Esophagus squamous epithelium (tissue), 5 donors: ENCODE measurements around the gene NHSL2. TPM values are rescaled to one million over a fixed set of nuclear protein-coding genes. Genes with fewer than 3 reads are reported as not detected.
A peak's percentile ranks its signal among the peaks of the same experiment; 100 is the strongest.

Experiments
- DNase-seq: peaks from one replicate; lab custom pipeline; 2025; lab: John Stamatoyannopoulos, UW
- H3K27ac ChIP-seq, 4 donors: fragments of 200-600 bp; sonication (generic); one replicate each; pipeline ENCODE4 v1.5.1; 2016 to 2019; ENCODE audit warnings: mild to moderate bottlenecking in 1 of 4
- H3K27me3 ChIP-seq, 4 donors: fragments of 200-600 bp; sonication (generic); 1 replicate in 3 of 4; 2 replicates in 1 of 4; pipeline versions ENCODE4 v1.5.1 to v1.6.0; 2017 to 2021; ENCODE audit warnings: antibody characterized with exemption in 1 of 4
- H3K36me3 ChIP-seq, 3 donors: fragments of 200-600 bp; sonication (generic); one replicate each; pipeline ENCODE4 v1.5.1; 2016 to 2019
- H3K4me1 ChIP-seq, 3 donors: fragments of 200-600 bp; sonication (generic); one replicate each; pipeline ENCODE4 v1.5.1; 2017 to 2019
- H3K4me3 ChIP-seq, 4 donors: fragments of 200-600 bp; sonication (generic); 1 replicate in 3 of 4; 2 replicates in 1 of 4; pipeline ENCODE4 v1.5.1; 2016 to 2019; ENCODE audit warnings: mild to moderate bottlenecking in 2 of 4, moderate library complexity in 1 of 4
- H3K9me3 ChIP-seq, 3 donors: fragments of 200-600 bp; sonication (generic); one replicate each; pipeline ENCODE4 v1.5.1; 2016 to 2019
- CTCF ChIP-seq, 6 experiments: fragments of 450-650 bp in 4 of 6; fragments of 200-600 bp in 2 of 6; sonication (generic) in 2 of 6; IDR thresholded peaks; one replicate each; pipeline ENCODE4 v1.5.1; 2016 to 2019; ENCODE audit warnings: antibody characterized with exemption in 6 of 6, mild to moderate bottlenecking in 4 of 6, moderate library complexity in 4 of 6
- POLR2A ChIP-seq, 4 donors: fragments of 450-650 bp; IDR thresholded peaks; one replicate each; pipeline ENCODE4 v1.6.1; 2017; ENCODE audit warnings: antibody characterized with exemption in 4 of 4, mild to moderate bottlenecking in 4 of 4, moderate library complexity in 3 of 4
- WGBS, 2 donors: methylation state at CpG; one replicate each; pipeline ENCODE4 v1.1.5; 2018; 5-methylcytosine and 5-hydroxymethylcytosine counted together
- intact Hi-C: fragments of 100-400 bp; cut with DNase I; formaldehyde crosslinking; loops from one replicate; pipeline ENCODE4 v1.15.0; 2022
- total RNA-seq, 4 donors: library from RNA; depleted of rRNA; stranded (reverse); fragments of >200 nt; gene quantifications; one replicate each; pipeline ENCODE4 v1.1.0, GENCODE V29; 2016
- donor health status: DM: yes; HTN: yes; CAD: no.

Gene NHSL2
- total RNA-seq, 4 donors from 2014 or later, result 0.23 to 7.1 (median 1.6) TPM

GRCh38 chrX:72041176-72041575, 130.5 kb downstream of the NHSL2 start:
- TF ChIP-seq POLR2A (IDR thresholded peaks at IDR 0.05) (no peak), CTCF (IDR thresholded peaks at IDR 0.05) (no peak)
- DNase-seq, result no peak
- Histone ChIP-seq H3K4me1 (peaks cover 4 to 31% (median 5%) of the 10 kb centered on the region in 3 donors), H3K27me3 (no peaks in the 10 kb centered on the region), H3K36me3 (no peaks in the 10 kb centered on the region), H3K4me3 (no peak overlapping the region), H3K27ac (peak overlapping the region in 3 of 4 donors; percentile 21 to 76 (median 72)), H3K9me3 (no peaks in the 10 kb centered on the region)
- WGBS, 2 donors, result 61 to 91% methylated on average over 6 of the region's 6 CpGs
- intact Hi-C loops, result no loop called here

DNA sequence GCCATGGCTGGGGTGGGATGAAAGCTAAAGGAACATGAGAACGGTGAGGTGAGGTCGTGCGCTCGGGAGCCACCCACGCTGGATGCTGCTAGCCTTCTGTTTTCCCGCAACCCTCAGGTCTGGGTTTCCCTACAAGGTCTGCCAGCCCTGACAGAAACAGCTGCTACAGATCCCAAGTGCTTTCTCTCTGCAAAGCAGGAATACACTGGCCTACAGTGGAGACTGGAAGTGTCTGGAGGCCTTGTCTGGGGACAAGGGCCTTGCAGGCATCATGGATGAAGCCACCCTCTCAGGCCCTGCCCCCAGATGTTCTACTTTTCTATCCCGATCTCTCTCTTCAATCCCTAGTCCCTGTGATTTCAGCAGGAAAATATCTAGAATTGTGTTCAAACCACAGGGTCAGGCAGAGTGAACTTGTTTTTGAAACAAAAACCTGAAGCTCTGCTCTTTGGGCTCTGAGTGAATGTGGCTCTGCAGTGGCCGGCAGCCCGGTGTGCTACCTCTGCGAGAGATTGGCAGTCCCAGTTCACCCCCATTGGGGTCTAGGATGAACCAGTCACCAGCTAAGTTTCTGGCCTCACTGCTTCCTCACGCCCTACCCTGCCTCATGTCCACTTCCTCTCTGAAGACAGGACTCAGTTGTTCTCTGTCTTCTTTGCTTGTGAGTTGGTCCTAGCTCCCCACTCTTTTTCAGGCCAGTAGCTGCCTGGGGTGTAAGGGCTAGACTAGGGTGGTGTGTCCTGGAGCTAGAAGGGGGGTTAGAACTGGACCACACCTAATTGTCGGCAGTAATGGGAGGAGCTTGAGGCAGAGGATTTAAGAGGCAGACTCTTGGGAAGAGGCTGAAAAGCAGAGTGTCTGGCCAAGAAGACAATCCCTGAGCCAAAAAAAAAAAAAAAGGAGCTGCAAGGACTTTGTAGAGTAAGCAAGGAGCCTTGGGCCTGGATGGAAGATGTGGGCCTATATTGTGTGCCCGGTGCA, 131.5 kb downstream of the NHSL2 start:
- WGBS, 2 donors, result 74 to 81% methylated on average over 7 to 13 of the region's 13 CpGs
- no peak for DNase-seq
- TF ChIP-seq CTCF (IDR thresholded peaks at IDR 0.05) (no peak), POLR2A (IDR thresholded peaks at IDR 0.05) (no peak)
- intact Hi-C loops, result no loop called here
- Histone ChIP-seq H3K27ac (peak overlapping the region in 3 of 4 donors; percentile 21 to 76 (median 72)), H3K9me3 (no peaks in the 10 kb centered on the region), H3K36me3 (no peaks in the 10 kb centered on the region), H3K4me3 (no peak overlapping the region), H3K4me1 (peaks cover 4 to 35% (median 5%) of the 10 kb centered on the region in 3 donors), H3K27me3 (no peaks in the 10 kb centered on the region)

DNA sequence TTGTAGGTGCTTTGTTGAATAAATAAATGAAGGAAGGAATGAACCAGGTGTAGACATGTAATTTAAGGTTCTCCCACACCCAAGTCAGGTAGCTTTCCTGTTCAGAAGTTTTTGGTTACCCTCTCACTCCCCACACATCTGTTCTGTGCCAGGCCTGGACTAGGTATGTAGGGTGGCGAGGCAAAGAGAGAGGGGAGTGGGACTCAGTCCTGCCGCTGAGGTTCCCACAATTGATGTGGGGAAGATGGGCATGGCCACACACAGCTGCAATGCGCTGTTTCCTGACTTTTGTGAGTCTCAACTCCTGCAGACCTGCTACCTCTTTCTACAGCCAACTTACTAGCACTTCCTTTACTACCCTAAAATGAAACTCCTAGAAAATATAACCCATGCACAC, 132.2 kb downstream of the NHSL2 start:
- TF ChIP-seq CTCF (IDR thresholded peaks at IDR 0.05) (no peak), POLR2A (IDR thresholded peaks at IDR 0.05) (no peak)
- peak overlapping the region in 3 of 4 donors; percentile 21 to 72 (median 54) for H3K27ac ChIP-seq
- no peak overlapping the region for H3K4me3 ChIP-seq
- H3K36me3 ChIP-seq, result no peaks in the 10 kb centered on the region
- peaks cover 4 to 35% (median 5%) of the 10 kb centered on the region in 3 donors for H3K4me1 ChIP-seq
- H3K9me3 ChIP-seq, result no peaks in the 10 kb centered on the region
- intact Hi-C loops, result no loop called here
- H3K27me3 ChIP-seq, result no peaks in the 10 kb centered on the region
- 75 to 87% methylated on average over 3 of the region's 3 CpGs for WGBS, 2 donors
- DNase-seq, result no peak

DNA sequence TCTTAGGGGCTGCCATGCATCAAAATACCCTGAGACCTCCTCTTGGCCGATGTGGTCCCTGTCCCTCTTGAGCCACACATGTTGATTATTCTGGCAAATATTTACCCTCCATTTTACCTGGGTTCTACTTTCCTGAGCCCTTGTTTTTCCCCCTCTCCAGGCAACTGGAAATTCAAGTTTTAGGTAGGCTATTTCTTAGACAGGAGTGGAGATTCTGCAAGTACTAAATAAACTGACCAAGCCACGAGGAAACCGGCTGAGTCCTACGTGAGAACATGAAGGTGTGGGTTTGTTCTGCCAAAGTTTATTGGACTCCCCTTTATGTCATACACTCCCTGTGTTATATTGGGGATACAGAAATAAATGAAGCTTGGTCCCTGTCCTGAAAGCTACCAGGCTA, 133.0 kb downstream of the NHSL2 start:
- no peak for DNase-seq
- no peaks in the 10 kb centered on the region for H3K9me3 ChIP-seq
- 60 to 79% methylated on average over 1 to 4 of the region's 4 CpGs for WGBS, 2 donors
- TF ChIP-seq CTCF (IDR thresholded peaks at IDR 0.05) (no peak), POLR2A (IDR thresholded peaks at IDR 0.05) (no peak)
- no peak overlapping the region for H3K27ac ChIP-seq
- no peaks in the 10 kb centered on the region for H3K27me3 ChIP-seq
- no peaks in the 10 kb centered on the region for H3K36me3 ChIP-seq
- H3K4me3 ChIP-seq, result no peak overlapping the region
- peaks cover 4 to 35% (median 5%) of the 10 kb centered on the region in 3 donors for H3K4me1 ChIP-seq
- intact Hi-C loops, result no loop called here

DNA sequence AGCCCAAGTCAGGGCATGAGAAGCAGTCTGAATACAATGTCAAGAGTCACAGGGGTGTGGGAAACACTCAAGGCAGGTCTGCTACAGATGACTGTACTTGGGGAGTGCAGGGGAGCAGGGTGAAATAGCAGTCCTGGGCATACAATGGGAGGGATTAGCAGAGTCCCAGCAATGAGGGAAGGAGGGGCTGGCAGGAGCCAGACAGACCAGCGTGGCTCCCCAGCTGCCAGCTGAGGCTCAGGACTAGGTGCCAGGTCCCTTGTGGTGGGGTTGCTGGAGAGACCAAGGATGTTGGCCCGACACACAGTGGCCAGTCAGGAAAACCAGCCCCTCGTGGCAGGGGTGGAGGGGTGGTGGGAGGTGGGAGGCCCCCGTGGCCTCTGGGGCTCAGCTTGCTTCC, 134.5 kb downstream of the NHSL2 start:
- intact Hi-C loops, result no loop called here
- 54% methylated on average over 2 of the region's 4 CpGs; no CpG with 5 or more reads in 1 of the 2 donors for WGBS, 2 donors
- TF ChIP-seq CTCF (IDR thresholded peaks at IDR 0.05) (no peak), POLR2A (IDR thresholded peaks at IDR 0.05) (no peak)
- H3K9me3 ChIP-seq, result no peaks in the 10 kb centered on the region
- H3K4me3 ChIP-seq, result no peak overlapping the region
- peak overlapping the region; percentile 49 to 86 (median 74) for H3K27ac ChIP-seq
- H3K4me1 ChIP-seq, result peaks cover 4 to 35% (median 5%) of the 10 kb centered on the region in 3 donors
- H3K27me3 ChIP-seq, result no peaks in the 10 kb centered on the region
- no peak for DNase-seq
- no peaks in the 10 kb centered on the region for H3K36me3 ChIP-seq
